GM19035 (cell line): ENCODE data around the gene TMX3.

Experiments
- ATAC-seq: cut with Tn5 transposase; IDR thresholded peaks from one replicate; pipeline ENCODE4 v1.9.1; 2021; ENCODE audit not compliant: unreplicated experiment

The TMX3 gene

DNA sequence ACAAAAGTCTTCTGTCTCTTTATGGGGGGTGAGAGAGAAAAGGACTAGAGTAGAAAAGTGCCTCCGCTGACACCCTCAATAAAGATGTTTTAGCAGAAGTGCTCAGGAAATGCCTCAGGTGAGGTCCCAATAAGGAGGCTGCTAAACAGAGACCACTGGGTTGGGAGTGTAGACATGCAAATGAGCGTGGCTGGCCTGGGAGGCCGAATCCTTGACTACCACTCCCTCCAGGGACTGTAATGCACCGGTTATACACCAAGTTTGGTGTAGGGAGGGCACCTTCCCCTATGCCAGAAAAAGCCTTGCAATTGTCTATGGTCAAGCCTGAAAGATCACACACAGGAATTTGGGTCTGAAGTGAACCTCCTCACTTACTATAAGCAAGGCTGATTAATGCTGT lies 1.8 kb downstream of the TMX3 start:
- no peak for ATAC-seq

GRCh38 chr18:68707646-68708045 lies 7.3 kb downstream of the TMX3 start:
- ATAC-seq: no peak

DNA sequence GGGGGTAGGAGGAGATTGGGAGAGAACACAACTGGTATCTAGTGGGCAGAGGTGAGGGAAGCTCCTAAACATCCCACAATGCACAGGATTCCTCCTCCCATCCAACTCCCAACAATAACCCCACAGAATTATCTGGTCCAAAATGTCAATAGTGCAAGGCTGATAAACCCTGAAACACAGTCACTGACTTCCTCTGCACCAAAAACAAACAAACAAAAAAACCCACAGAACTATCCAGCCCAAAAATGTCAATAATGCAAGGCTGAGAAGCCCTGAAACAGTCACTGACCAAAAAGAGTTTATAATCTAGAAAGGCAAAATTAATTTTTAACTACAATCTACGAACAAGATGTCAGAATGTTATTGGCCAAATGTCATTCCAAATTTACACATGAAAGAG lies 9.8 kb downstream of the TMX3 start:
- no peak for ATAC-seq

- no peak for ATAC-seq
Observed at GRCh38 chr18:68703326-68703725, 11.6 kb downstream of the TMX3 start.

DNA sequence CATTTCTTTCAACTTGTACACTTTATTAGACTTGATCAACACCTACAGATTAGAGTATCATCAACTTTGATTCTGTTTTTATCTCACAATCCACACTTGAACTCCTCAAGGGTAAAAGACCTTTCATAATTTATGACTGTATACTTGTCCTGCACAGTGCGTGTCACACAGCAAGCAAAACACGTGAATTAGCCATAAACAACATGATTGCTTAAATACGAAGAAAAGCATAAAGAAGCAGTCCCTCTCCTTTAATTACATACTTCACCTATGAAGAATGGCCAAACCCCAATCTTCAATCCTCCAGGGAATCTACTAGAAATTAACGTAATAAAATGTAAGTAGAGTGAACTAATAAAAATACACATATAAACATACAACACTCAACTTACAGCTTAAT lies 13.6 kb downstream of the TMX3 start:
- no peak for ATAC-seq

- ATAC-seq: no peak
Observed at GRCh38 chr18:68699043-68699442, 15.9 kb downstream of the TMX3 start.

DNA sequence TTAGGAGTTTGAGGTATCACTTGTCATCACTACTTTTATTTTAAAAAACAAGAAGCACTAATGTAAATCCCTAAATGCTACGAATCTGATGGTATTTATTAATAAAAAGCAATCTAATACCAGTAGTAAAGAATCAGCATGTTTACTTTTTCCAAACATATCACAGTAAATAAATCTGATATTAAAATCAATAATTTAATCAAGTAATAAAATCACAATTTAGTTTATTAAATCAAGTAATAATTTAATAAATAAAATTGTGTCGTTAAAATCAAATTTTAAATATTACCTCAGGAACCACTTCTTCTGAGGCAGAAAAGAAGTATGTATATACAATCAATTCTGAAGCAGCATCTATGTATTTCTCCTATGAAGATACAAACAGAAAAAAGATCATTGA lies 18.0 kb downstream of the TMX3 start:
- no peak for ATAC-seq

GRCh38 chr18:68694316-68694715 lies 20.6 kb downstream of the TMX3 start:
- ATAC-seq: no peak

DNA sequence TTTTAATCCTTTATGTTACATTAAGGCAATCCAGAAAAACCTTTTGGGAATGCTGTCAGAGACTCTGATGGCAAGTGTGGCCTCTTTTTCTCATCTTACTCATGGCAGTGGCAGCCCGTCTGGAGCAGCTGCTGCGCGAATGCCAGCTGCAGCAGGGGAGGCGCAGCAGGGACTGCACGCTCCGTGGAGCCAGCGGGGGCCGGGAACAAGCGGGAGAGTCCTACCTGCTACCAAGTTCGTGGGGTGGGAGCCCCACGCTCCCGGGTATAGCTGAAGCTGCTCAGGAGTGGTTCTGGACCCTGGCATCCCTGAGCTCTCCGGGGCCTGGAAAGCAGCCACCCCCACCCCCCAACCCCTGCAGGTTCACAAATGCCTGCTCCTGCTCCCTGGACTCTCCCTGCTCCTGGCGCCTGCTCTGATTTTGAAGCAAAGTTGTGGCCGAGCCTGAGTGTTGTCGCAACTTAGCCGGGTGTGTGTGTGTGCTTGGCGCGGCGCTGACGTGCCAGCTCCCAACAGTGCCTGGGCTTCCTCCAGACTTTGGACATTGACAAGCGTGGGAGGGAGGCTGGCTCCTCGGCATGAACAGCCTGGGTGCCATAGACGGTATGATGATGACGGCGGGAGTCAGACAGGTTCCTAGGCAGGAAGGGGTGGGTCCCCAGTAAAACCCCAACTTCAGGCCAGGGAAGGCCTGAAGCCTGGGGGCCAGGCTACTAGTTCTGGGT lies 21.7 kb downstream of the TMX3 start:
- no peak for ATAC-seq

DNA sequence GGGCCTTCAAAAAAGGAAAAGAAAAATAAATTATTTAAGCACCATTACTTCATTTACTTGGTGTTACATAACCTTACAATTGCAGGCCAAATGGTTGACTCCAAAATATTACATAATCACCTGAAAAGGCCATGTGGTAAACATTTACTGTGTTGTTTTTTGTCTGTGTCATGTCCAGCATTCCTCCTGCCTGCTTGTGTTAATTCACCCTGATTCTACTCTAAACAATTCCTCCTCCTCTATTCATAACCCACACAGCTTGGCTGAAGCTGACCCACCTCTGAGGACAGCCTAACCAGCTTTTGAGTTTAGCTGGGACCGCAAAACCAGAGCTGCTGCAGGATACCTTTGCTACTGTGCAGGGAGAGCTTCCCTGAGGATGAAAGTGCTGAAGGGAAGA lies 35.4 kb downstream of the TMX3 start:
- no peak for ATAC-seq

DNA sequence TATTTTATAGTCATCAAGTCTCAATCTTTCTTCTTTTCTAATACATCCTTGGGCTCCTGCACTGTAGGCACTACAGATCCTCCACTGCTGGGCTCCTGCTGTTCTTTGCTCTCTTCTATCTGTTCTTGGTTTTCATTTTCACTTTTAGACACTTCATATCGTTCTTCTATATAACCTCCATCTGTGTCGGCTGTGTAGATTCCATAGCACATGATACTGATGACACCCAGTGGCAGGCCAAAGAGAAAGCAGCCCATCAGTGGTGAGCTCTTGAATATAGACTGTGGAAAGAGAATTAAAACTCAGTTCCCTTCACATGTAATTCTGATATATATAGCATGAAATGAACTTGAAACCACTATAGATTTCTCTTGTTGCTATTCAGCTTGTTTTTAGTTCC lies 38.0 kb downstream of the TMX3 start:
- peak; percentile 84 for ATAC-seq

DNA sequence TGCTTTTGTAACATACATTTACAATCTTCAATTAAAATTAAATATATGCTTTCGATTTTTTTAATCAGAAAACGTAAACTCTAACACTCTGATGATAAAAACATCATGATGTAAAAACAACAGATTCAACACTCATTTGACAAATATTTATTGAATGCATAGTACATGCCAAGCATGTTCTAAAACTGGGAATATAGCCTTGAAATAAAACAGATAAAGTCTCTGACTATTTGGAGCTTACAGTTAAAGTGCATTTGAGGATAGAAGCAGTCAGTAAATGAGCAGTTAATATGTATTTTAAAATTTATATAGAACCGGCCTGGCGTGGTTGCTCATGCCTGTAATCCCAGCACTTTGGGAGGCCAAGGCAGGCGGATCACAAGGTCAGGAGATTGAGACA lies 47.8 kb downstream of the TMX3 start:
- no peak for ATAC-seq

GRCh38 chr18:68666381-68666780 lies 48.5 kb downstream of the TMX3 start:
- ATAC-seq: no peak

DNA sequence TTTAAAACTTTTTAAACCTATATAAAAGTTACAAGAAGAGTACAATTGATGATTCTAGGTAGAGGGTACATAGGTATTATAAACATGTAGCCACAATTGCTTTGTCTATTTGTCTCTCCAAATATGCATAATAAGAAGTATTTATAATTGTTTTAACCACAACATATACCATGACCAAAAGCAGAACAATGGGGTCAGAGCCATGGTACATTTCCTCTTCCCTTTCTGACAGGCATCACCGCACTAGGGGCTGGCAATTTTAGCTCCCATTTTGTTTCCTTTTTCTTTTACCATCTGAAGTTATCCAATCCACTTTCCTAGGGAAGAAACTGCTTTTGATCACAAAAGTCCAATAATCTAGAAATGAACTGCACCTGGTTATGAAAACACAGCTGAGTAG lies 49.3 kb downstream of the TMX3 start:
- ATAC-seq: no peak

DNA sequence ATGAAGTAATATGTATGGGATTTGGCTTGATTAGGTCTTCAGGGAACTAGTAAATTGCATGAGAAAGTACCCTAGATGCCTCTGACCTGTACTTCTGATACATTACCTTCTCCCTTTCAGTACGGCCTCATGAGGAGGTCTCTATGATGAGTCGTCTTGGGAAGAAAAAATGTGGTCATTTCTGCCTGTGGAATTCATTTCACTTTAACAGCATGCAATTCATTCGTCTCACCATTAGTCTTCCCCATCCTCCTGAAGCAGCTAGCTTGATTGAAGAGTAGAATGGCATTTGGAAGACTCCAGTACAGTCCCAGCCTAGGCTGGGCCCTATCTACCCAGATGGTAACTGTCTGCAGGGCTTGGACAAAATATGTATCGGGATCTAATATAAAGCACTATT lies 52.2 kb downstream of the TMX3 start:
- ATAC-seq: no peak

- ATAC-seq: no peak
Observed at GRCh38 chr18:68660354-68661183, 54.3 kb downstream of the TMX3 start.

DNA sequence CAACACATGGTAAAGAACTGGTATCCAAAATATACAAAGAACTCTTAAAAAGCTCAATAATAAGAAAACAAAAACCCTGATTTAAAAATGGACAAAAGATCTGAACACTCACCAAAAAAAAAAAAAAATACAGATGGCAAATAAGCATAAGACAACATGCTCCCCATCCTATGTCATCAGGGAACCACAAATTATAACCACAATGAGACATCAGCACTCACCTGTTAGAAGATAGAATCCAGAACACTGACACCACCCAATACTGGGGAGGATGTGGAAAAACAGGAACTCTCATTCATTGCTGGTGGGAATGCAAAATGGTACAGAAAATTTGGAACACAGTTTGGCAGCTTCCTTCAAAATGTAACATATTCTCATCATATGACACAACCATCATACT lies 66.7 kb downstream of the TMX3 start:
- no peak for ATAC-seq

DNA sequence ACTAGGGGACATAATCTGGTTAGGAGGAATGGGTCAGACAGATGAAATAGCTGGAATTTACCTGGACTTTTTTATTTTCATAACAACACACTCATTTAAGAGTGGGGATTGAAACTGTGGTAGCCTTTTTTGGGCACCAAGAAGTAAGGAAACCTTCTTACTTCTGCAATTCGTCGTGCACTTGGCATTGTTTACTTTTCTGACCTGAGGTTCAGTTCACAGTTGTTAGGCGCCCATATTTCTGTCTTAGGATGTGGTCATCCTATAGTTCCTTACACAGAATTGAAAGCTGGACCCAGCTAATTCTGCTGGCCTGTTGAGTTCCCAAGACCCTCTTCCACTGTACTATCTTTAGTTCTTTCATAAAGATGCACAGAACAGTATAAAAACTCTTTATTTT lies 72.9 kb downstream of the TMX3 start:
- no peak for ATAC-seq

DNA sequence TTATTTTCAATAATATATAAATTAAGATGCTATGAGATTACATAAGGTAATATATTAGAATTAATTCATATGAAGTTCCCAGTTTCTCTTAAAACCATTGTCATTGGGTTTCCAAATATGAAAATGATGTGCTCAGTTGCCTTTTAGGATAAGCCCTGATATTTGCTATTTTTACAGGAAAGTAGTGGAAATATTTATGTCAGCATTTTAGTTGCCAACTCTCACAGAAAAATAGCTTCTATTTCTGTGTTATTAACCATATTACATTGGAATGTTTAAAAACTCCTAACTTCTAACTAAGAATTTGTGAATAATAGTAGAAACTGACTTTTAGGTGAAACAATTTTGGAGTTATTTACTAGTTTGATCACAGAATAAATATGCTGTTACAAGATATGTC lies 74.0 kb downstream of the TMX3 start:
- no peak for ATAC-seq

DNA sequence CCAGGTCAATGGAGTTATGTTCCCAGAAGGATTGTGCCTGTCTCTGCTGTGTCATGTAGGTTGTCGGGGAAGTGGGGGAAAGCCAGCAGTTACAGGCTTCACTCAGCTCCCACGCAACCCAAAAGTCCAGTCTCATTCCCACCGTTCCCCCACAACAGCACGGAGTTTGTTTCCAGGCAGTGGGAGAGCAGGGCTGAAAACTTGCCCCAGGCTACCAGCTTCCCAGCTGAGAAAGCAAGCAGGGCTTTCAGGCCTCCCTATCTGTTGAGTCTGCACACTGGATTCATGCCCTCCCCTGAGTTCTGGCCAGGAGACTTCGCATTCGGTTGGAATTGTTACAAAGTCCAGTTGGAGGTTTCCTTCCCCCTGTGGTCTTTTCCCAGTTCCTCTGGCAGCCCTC lies 76.3 kb downstream of the TMX3 start:
- no peak for ATAC-seq

GRCh38 chr18:68627812-68628211 lies 87.1 kb downstream of the TMX3 start:
- no peak for ATAC-seq
